Measurements from ENCODE around the gene LAMP2. TPM values are rescaled to one million over a fixed set of nuclear protein-coding genes. Genes with fewer than 3 reads are reported as not detected.

Gene LAMP2
- total RNA-seq, 1 donor from 2014 or later: 156 TPM

- peaks cover 18% of the 10 kb centered on the region for H3K4me1 ChIP-seq
- DNase-seq (no peak), ATAC-seq (no peak)
- H3K9me3 ChIP-seq: no peaks in the 10 kb centered on the region
- peaks cover 14% of the 10 kb centered on the region for H3K36me3 ChIP-seq
- H3K4me3 ChIP-seq: no peak overlapping the region
- TF ChIP-seq CTCF (IDR thresholded peaks at IDR 0.05): no peak
- intact Hi-C loops (cut with DNase I): no loop called here
- H3K27ac ChIP-seq: no peak overlapping the region
- no peaks in the 10 kb centered on the region for H3K27me3 ChIP-seq (ENCODE audit: low read depth)
Observed at GRCh38 chrX:120456973-120457372, 12.1 kb downstream of the LAMP2 start.

- Histone ChIP-seq H3K4me3 (no peak overlapping the region), H3K9me3 (no peaks in the 10 kb centered on the region), H3K4me1 (peaks cover 18% of the 10 kb centered on the region), H3K36me3 (peaks cover 14% of the 10 kb centered on the region), H3K27ac (no peak overlapping the region), H3K27me3 (ENCODE audit: low read depth) (no peaks in the 10 kb centered on the region)
- ATAC-seq (no peak), DNase-seq (no peak)
- intact Hi-C loops (cut with DNase I): no loop called here
- TF ChIP-seq CTCF (IDR thresholded peaks at IDR 0.05): no peak
Observed at GRCh38 chrX:120453985-120454384, 15.1 kb downstream of the LAMP2 start.

GRCh38 chrX:120452131-120452530 is 17.0 kb downstream of the LAMP2 start:
- no peak overlapping the region for H3K4me3 ChIP-seq

GRCh38 chrX:120450163-120450562 is 18.9 kb downstream of the LAMP2 start:
- intact Hi-C loops (cut with DNase I): no loop called here
- DNase-seq (no peak), ATAC-seq (no peak)

More at GRCh38 chrX:120452131-120452530, 17.0 kb downstream of the LAMP2 start:
- Histone ChIP-seq H3K9me3 (no peaks in the 10 kb centered on the region), H3K4me1 (peaks cover 3% of the 10 kb centered on the region), H3K27me3 (ENCODE audit: low read depth) (no peaks in the 10 kb centered on the region), H3K27ac (no peak overlapping the region), H3K36me3 (peaks cover 23% of the 10 kb centered on the region)
- no peak for DNase-seq
- intact Hi-C loops (cut with DNase I): no loop called here
- no peak for ATAC-seq
- TF ChIP-seq CTCF (IDR thresholded peaks at IDR 0.05): no peak

GRCh38 chrX:120446498-120446897 is 22.6 kb downstream of the LAMP2 start:
- H3K27me3 ChIP-seq (ENCODE audit: low read depth): no peaks in the 10 kb centered on the region
- no peak for TF ChIP-seq CTCF (IDR thresholded peaks at IDR 0.05)
- H3K36me3 ChIP-seq: peaks cover 58% of the 10 kb centered on the region
- no peak overlapping the region for H3K27ac ChIP-seq
- ATAC-seq: no peak
- H3K4me1 ChIP-seq: no peaks in the 10 kb centered on the region
- H3K4me3 ChIP-seq: no peak overlapping the region
- intact Hi-C loops (cut with DNase I): no loop called here
- no peaks in the 10 kb centered on the region for H3K9me3 ChIP-seq
- no peak for DNase-seq

More at GRCh38 chrX:120450163-120450562, 18.9 kb downstream of the LAMP2 start:
- peak; percentile 10 for TF ChIP-seq CTCF (IDR thresholded peaks at IDR 0.05)
- no peaks in the 10 kb centered on the region for H3K9me3 ChIP-seq
- no peak overlapping the region for H3K4me3 ChIP-seq
- peaks cover 40% of the 10 kb centered on the region for H3K36me3 ChIP-seq
- H3K27me3 ChIP-seq (ENCODE audit: low read depth): no peaks in the 10 kb centered on the region
- H3K4me1 ChIP-seq: no peaks in the 10 kb centered on the region
- H3K27ac ChIP-seq: no peak overlapping the region

- Histone ChIP-seq H3K4me3 (no peak overlapping the region), H3K27me3 (ENCODE audit: low read depth) (no peaks in the 10 kb centered on the region), H3K4me1 (no peaks in the 10 kb centered on the region), H3K27ac (no peak overlapping the region), H3K9me3 (no peaks in the 10 kb centered on the region), H3K36me3 (peaks cover 55% of the 10 kb centered on the region)
- ATAC-seq: no peak
- intact Hi-C loops (cut with DNase I): no loop called here
- TF ChIP-seq CTCF (IDR thresholded peaks at IDR 0.05): no peak
- DNase-seq: no peak
Observed at GRCh38 chrX:120439921-120440320, 29.2 kb downstream of the LAMP2 start.
